ENCODE measurements around the gene PSMB10. TPM values are rescaled to one million over a fixed set of nuclear protein-coding genes. Genes with fewer than 3 reads are reported as not detected.
"Not testable (repeated sequence)": the region's sequence is repeated elsewhere in the genome, so short reads cannot be mapped to it uniquely, and the experiment has no call there.

Gene PSMB10
- polyA plus RNA-seq, 3 donors: 69.8 to 81.9 (median 80.0) TPM

DNA sequence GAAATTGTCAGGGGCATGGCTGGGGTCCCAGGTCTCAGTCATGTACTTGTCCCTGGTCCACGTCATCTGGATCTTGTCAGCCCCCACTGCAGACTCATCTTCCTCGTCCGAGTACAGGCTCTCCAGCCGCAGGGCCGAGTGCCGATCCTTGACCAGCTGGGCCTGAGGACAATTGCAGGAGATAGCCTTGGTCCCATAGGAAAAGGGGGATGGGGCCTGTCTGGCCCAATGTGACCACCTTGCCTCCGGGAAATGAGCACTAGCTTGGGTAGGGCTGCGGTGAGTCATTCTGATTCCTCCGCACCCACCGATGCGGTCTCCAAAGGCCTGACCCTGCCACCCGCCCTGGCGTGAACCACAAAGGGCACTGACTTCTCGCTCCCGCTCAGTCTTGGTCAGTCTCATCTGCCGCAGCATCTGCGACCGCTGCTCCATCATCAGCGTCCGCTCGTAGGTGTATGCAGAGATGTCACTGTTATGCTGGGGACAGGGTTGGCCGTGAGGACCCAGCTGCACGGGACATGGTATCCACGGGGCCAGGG lies 8.8 kb upstream of the PSMB10 start:
- 75 to 89% (median 80%) methylated on average over 24 of the region's 24 CpGs for WGBS, 3 donors
- H3K27ac ChIP-seq (ENCODE audit: low read depth, low read length): no peak overlapping the region

- 89 to 92% (median 91%) methylated on average over 24 of the region's 24 CpGs for WGBS, 3 donors
- no peak overlapping the region for H3K27ac ChIP-seq (ENCODE audit: low read depth, low read length)
Observed at GRCh38 chr16:67944690-67945391, 8.2 kb upstream of the PSMB10 start.

DNA sequence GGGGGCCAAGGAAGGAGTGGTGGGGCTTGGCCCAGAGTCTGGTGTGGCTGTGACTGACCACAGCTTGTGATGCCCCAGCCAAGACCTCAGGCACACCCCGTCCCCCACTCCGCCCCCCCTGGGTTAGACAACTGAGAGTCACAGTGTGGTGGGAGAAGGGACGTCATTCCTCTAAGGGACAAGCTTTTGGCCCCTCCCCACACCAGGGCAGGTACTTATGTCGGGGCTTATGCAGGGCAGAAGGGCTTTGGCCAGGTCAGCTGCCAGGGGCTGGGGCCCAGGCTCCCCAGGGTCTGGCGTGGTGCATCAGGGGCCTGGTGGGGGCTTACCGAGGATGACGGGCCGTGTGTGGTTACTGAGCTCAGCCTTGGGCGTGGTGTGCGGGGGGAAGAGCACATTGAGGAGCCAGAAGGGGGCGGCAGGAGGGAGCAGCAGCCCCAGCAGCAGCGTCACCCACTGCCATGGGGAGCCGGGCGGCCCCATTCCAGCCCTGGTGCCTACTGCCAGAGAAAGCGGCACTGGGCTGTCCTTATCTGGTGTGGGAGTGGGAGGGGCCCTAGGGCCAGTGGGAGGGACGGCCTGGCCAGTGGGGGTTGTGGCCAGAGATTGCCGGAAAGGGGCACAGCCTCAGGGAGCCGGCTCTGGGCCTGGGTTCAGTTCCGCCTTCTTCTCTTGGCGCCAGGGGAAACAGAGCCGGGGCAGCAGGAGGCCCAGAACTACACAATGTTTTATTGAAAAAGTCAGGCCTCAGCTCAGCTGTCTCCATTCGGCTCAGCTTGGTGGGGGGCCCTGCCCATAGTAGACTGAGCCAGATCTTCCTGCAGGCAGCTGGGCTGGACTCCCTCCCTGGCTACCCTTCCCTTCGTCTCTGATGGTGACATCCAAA lies 7.2 kb upstream of the PSMB10 start, which contains the start of gene LCAT:
Gene LCAT (minus strand): TSS at position 502 of the 886 bp plus-strand sequence. CDS start 19 bp downstream, at position 483.
- H3K27ac ChIP-seq (ENCODE audit: low read depth, low read length): no peak within 1 kb of the TSS
- 58 to 67% (median 59%) methylated on average over 21 to 23 of the region's 23 CpGs for WGBS, 3 donors

GRCh38 chr16:67943256-67943618 lies 6.6 kb upstream of the PSMB10 start:
- no peak overlapping the region for H3K27ac ChIP-seq (ENCODE audit: low read depth, low read length)
- 83 to 89% (median 85%) methylated on average over 6 of the region's 6 CpGs for WGBS, 3 donors

- WGBS, 3 donors: 80 to 91% (median 85%) methylated on average over 27 of the region's 27 CpGs
- no peak overlapping the region for H3K27ac ChIP-seq (ENCODE audit: low read depth, low read length)
Observed at GRCh38 chr16:67942510-67943255, 6.0 kb upstream of the PSMB10 start.

DNA sequence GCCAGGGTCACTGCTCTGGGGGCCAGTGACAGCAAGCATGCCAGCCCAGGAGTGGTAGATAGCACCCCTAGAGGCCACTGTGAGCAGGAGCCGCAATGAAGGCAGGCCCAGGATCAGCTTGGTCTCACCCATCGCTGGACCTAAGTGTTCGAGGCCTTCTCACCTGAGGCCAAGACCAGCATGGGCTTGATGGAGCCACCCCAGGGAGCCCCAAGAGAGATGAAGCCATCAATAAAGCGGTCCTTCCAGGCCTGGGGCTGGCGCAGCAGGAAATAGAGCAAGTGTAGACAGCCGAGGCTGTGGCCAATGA lies 5.5 kb upstream of the PSMB10 start:
- 72 to 80% (median 80%) methylated on average over 6 of the region's 6 CpGs for WGBS, 3 donors
- no peak overlapping the region for H3K27ac ChIP-seq (ENCODE audit: low read depth, low read length)

DNA sequence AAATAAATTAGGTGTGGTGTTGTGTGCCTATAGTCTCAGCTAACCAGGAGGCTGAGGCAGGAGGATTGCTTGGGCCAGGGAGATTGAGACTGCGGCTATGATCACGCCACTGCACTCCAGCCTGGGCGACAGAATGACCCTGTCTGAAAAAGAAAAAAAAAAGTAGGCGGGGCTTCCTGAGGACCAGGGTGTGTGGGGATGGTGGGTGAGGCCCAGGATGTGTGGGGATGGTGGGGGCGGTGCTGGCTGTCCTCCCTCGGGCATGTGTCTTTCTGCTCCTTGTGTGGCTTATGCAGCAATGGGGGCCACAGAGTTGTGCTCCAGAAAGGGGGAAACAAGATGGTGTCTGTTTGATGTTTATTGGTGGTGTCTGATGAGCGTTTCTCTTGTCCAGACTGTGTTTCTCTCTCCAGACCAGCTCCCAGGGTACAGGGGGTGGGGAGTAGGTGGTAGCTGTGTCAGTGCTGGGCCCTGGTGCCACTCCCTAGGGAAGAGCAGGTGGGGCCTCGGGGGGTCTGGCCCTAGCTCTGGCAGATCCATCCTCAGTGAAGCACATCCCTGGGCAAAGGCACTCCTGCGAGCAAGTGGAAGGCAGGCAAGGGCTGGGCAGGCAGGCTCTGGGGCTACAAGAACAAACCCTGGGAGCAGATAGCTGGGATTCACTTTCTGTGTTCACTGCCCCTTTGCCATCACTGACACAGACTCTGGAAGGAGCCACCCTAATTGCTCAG lies 5.0 kb upstream of the PSMB10 start:
- no peak overlapping the region for H3K27ac ChIP-seq (ENCODE audit: low read depth, low read length)
- WGBS, 3 donors: 78 to 87% (median 81%) methylated on average over 9 of the region's 9 CpGs

- no peak overlapping the region for H3K27ac ChIP-seq (ENCODE audit: low read depth, low read length)
- WGBS, 3 donors: 92 to 97% (median 95%) methylated on average over 5 of the region's 5 CpGs
Observed at GRCh38 chr16:67940446-67941089, 3.9 kb upstream of the PSMB10 start.

- no peak overlapping the region for H3K27ac ChIP-seq (ENCODE audit: low read depth, low read length)
- 66 to 71% (median 68%) methylated on average over 31 to 33 of the region's 33 CpGs for WGBS, 3 donors
Observed at GRCh38 chr16:67939507-67940445, 3.1 kb upstream of the PSMB10 start.

DNA sequence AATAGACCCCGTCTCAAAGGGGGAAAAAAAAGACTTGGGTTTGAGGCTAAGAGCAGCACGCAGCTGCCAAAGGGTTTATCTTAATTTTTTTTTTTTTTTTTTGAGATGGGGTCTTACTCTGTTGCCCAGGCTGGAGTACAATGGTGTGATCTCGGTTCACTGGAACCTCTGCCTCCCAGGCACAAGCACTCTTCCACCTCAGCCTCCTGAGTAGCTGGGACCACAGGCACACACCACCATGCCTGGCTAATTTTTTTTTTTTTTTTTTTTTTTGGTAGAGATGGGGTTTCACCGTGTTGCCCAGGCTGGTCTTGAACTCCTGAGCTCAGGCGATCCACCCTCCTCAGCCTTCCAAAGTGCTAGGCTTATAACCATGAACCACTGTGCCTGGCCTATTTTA lies 1.1 kb upstream of the PSMB10 start:
- 87 to 97% (median 91%) methylated on average over 4 to 5 of the region's 5 CpGs for WGBS, 3 donors
- not testable (repeated sequence) for H3K27ac ChIP-seq (ENCODE audit: low read depth, low read length)

GRCh38 chr16:67936880-67937605 lies 393 bp upstream of the PSMB10 start:
- 44 to 47% (median 46%) methylated on average over 6 of the region's 6 CpGs for WGBS, 3 donors
- peak overlapping the region; percentile 51 for H3K27ac ChIP-seq (ENCODE audit: low read depth, low read length)

- 3 to 7% (median 5%) methylated on average over 55 of the region's 55 CpGs for WGBS, 3 donors
- H3K27ac ChIP-seq (ENCODE audit: low read depth, low read length): peak overlapping the region; percentile 57
Observed at GRCh38 chr16:67935402-67936123, 1.1 kb downstream of the PSMB10 start.

GRCh38 chr16:67935101-67935401 lies 1.6 kb downstream of the PSMB10 start:
- WGBS, 3 donors: 18 to 46% (median 42%) methylated on average over 13 of the region's 13 CpGs
- no peak overlapping the region for H3K27ac ChIP-seq (ENCODE audit: low read depth, low read length)

DNA sequence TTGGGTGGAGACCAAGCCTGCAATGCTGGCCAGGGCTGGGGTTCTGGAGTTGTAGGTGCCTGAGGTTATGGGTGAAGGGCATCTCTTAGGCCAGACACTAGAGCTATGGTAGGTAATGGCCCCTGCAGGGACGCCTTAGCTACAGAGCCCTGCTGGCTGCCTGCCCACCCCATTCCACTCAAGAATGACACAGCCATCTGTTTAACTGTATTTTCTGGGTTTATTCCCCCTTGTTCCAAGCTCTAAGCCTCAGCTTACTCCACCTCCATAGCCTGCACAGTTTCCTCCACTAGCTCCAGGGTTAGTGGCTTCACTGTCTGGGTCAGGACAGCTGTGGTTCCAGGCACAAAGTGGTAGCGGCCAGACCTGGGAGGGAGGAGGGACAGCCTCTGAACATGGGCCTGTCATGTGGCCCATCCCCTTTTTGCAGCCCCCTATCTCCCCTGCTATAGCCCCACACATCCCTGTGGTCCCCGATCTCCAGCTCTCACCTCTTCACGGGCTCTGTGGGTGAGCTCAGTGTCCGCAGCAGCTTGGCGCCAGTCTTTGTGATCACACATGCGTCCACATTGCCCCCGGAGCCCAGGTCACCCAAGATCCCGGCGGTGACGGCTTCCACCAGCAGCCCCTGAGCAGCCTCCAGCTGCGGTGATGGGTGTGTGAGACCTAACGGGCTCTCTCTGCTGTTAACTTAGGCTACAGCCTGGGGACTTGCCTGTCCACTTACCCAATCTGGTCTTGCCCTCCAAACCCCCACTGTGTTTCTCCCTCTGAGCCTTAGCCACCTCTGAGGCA lies 2.1 kb downstream of the PSMB10 start:
- H3K27ac ChIP-seq (ENCODE audit: low read depth, low read length): no peak overlapping the region
- WGBS, 3 donors: 34 to 75% (median 72%) methylated on average over 13 of the region's 13 CpGs

GRCh38 chr16:67933805-67934204 lies 2.8 kb downstream of the PSMB10 start:
- H3K27ac ChIP-seq (ENCODE audit: low read depth, low read length): no peak overlapping the region
- 74 to 88% (median 86%) methylated on average over 7 of the region's 7 CpGs for WGBS, 3 donors

Measured in adipose tissue (tissue), 3 donors.